ENCODE results near the gene GRK1. TPM values are rescaled to one million over a fixed set of nuclear protein-coding genes. Genes with fewer than 3 reads are reported as not detected.
A peak's percentile ranks its signal among the peaks of the same experiment; 100 is the strongest.

The GRK1 gene
- total RNA-seq, 4 donors from 2014 or later, result 0.07 to 0.12 TPM; not detected in 2

DNA sequence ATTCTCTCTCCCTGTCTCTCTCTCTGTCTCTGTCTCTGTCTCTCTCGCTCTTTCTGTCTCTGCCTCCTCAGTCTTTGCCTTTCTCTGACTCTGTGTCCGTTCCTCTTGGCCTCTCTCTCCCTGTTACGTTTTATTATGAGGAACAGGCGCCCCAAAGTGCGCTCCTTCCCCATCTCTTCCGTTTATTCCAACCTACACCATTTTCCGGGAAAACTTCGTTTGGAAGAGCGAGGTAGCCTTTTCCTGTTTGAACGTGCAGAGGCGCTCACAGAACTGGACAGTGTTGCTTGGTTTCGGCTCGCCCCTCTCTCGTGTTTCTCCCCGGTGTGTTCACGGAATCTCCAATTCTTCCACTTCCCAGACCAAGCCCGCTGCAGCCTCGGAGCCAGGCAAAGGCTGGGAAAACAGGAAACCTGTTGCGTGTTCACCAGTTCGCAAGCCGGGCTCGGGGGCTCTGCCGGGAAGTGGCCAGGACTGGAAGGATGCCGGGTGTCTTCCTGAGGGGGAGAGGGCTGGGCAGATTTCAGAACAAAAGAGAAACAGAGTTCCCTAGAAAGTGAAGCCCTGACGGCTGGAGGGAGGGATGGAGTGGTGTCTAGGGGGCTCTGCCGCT is 92.6 kb downstream of the GRK1 start:
- Histone ChIP-seq H3K4me1 (peaks cover 0 to 6% of the 10 kb centered on the region in 2 donors), H3K9me3 (no peaks in the 10 kb centered on the region), H3K36me3 (no peaks in the 10 kb centered on the region), H3K4me3 (peak overlapping the region; percentile 49 to 83), H3K27ac (peak overlapping the region; percentile 78 to 84), H3K27me3 (no peaks in the 10 kb centered on the region)
- TF ChIP-seq, protein P1, sequence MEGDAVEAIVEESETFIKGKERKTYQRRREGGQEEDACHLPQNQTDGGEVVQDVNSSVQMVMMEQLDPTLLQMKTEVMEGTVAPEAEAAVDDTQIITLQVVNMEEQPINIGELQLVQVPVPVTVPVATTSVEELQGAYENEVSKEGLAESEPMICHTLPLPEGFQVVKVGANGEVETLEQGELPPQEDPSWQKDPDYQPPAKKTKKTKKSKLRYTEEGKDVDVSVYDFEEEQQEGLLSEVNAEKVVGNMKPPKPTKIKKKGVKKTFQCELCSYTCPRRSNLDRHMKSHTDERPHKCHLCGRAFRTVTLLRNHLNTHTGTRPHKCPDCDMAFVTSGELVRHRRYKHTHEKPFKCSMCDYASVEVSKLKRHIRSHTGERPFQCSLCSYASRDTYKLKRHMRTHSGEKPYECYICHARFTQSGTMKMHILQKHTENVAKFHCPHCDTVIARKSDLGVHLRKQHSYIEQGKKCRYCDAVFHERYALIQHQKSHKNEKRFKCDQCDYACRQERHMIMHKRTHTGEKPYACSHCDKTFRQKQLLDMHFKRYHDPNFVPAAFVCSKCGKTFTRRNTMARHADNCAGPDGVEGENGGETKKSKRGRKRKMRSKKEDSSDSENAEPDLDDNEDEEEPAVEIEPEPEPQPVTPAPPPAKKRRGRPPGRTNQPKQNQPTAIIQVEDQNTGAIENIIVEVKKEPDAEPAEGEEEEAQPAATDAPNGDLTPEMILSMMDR (IDR thresholded peaks at IDR 0.05), result no peak
- DNase-seq, result peak; percentile 22 to 38
- intact Hi-C loops (cut with DNase I; ENCODE audit: low total_unique reads), result no loop called here

DNA sequence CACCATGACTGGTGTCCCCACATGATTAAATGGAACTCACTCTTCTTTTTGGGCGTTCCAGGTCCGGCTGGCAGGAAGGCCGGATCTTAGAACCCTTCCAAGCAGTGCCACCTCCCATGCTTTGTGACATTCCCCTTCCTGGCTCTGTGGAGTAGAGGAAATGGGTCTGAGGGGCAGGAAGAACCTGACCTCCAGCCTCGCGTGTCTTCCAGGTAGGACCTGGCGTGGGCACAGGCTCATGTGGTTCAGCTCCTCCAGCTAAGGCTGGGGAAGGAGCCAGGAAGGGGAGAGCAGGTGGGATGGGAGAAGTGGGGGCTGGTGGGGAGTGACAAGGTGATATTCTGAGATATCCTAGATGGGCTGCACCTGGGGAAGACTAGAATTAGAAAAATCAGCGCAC is 94.1 kb downstream of the GRK1 start:
- intact Hi-C loops (cut with DNase I; ENCODE audit: low total_unique reads), result no loop called here

DNA sequence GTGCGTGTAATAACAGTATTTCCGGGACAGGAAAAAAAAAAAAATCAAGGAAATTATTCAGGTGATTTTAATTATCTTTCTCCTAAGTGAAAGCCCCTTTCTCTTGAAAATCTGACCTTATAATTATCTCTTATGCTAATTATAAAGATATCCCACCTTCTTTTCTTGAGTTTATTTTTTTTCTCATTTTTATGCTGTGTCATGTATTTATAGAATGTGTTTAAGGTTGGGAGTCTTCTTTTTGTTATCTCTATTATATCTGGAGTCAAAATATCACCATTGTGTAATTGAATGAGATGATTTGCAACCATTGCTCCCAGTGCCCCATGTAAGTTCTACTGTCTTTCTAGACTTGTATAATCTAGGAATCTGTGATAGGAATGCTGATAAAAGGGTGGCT is 95.1 kb downstream of the GRK1 start:
- DNase-seq, result no peak
- Histone ChIP-seq H3K4me1 (peaks cover 0 to 6% of the 10 kb centered on the region in 2 donors), H3K36me3 (no peaks in the 10 kb centered on the region), H3K27ac (no peak overlapping the region), H3K4me3 (no peak overlapping the region), H3K27me3 (no peaks in the 10 kb centered on the region), H3K9me3 (no peaks in the 10 kb centered on the region)
- TF ChIP-seq, protein P1 (IDR thresholded peaks at IDR 0.05), result no peak
- no peak for TF ChIP-seq POLR2A (IDR thresholded peaks at IDR 0.05)
- intact Hi-C loops (cut with DNase I; ENCODE audit: low total_unique reads), result no loop called here

More for the DNA sequence above, 94.1 kb downstream of the GRK1 start:
- H3K4me1 ChIP-seq, result peaks cover 0 to 6% of the 10 kb centered on the region in 2 donors
- no peak overlapping the region for H3K27ac ChIP-seq
- no peaks in the 10 kb centered on the region for H3K36me3 ChIP-seq
- H3K27me3 ChIP-seq, result no peaks in the 10 kb centered on the region
- H3K4me3 ChIP-seq, result no peak overlapping the region
- TF ChIP-seq POLR2A (IDR thresholded peaks at IDR 0.05), result no peak
- TF ChIP-seq, protein P1 (IDR thresholded peaks at IDR 0.05), result no peak
- H3K9me3 ChIP-seq, result no peaks in the 10 kb centered on the region
- DNase-seq, result no peak

DNA sequence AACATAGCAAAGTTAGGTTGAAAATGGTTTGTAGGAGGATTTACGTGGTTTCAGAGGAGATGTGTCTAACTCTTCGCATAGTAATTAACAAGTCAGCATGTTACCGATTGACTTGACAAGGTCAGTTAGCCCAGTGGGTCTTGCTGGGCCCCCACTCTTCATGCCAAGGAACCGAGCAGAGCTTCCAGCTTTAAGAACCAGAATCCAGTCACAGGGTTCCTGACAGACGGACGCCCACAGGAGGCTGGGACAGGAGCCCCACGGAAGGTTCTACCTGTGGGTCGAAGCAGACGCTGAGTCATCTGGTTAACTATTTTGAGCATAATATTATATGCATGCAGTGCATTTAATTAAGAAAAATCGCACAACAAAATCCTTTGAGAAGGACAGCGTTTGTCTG is 95.5 kb downstream of the GRK1 start:
- no peaks in the 10 kb centered on the region for H3K36me3 ChIP-seq
- no peak for DNase-seq
- H3K27me3 ChIP-seq, result no peaks in the 10 kb centered on the region
- intact Hi-C loops (cut with DNase I; ENCODE audit: low total_unique reads), result no loop called here
- H3K9me3 ChIP-seq, result no peaks in the 10 kb centered on the region
- no peak overlapping the region for H3K4me3 ChIP-seq
- TF ChIP-seq POLR2A (IDR thresholded peaks at IDR 0.05), result no peak
- TF ChIP-seq, protein P1 (IDR thresholded peaks at IDR 0.05), result no peak
- peaks cover 0 to 6% of the 10 kb centered on the region in 2 donors for H3K4me1 ChIP-seq
- H3K27ac ChIP-seq, result no peak overlapping the region

DNA sequence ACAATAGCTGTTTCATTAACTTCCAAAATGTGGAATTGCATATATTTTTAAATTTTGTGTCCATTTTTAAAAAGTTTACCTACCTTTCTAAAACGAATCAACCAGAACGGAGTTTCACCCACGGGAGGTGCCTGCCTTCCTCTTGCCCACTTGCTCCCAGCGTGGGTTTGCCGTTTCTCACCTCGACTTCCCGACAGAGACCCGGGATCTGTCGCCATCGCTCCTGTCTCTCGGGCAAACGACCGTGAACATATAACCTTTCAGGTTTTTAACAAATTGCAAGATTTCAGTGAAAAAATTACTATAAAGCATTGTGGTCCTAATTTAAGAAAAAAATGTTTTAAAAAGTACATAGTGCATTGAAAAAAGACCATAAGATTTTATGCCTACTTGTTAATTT is 96.2 kb downstream of the GRK1 start:
- TF ChIP-seq POLR2A (IDR thresholded peaks at IDR 0.05), result no peak
- TF ChIP-seq, protein P1 (IDR thresholded peaks at IDR 0.05), result no peak
- DNase-seq, result no peak
- Histone ChIP-seq H3K4me1 (peaks cover 0 to 4% of the 10 kb centered on the region in 2 donors), H3K36me3 (no peaks in the 10 kb centered on the region), H3K9me3 (no peaks in the 10 kb centered on the region), H3K27ac (no peak overlapping the region), H3K4me3 (no peak overlapping the region), H3K27me3 (no peaks in the 10 kb centered on the region)
- intact Hi-C loops (cut with DNase I; ENCODE audit: low total_unique reads), result no loop called here

Measured in uterus (tissue), 4 donors.